H54 (cell line): Measurements from ENCODE around the gene A3GALT2.
A peak's percentile ranks its signal among the peaks of the same experiment; 100 is the strongest.

Experiments used
- DNase-seq: peaks from one replicate; pipeline ENCODE4 v3.0.0; 2011; ENCODE audit warnings: low spot score, mixed read lengths; ENCODE audit not compliant: insufficient read length
- FAIRE-seq: peaks from 3 replicates; lab custom pipeline; 2011; peaks lifted over from hg19 to GRCh38; lab: Jason Lieb, UNC
- POLR2A ChIP-seq: IDR thresholded peaks from 2 replicates; pipeline ENCODE4 v1.6.1; 2011; ENCODE audit warnings: low read depth, mild to moderate bottlenecking, low read length

A3GALT2 gene

DNA sequence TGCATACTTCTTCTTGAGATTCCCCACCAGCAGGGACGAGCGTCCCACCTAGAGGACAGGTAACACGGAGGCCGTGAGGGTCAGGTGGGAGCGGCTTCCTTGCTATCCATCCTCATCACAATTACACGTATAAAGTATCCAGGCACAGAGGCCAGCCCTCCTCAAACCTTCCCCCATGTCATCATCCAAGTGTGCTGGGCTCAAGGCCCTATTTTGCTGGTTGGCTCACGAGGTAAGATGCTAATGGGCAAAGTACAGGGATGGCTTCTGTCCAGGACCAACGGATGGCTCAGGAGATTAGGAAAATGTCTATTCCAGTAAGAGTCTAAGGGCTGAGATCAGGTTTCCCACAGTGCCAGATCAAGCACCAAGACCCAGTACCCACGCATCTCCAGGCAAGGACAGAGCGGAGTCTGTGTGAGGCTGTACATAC, 11.5 kb upstream of the A3GALT2 start:
- TF ChIP-seq POLR2A, result no peak
- DNase-seq, result no peak

DNA sequence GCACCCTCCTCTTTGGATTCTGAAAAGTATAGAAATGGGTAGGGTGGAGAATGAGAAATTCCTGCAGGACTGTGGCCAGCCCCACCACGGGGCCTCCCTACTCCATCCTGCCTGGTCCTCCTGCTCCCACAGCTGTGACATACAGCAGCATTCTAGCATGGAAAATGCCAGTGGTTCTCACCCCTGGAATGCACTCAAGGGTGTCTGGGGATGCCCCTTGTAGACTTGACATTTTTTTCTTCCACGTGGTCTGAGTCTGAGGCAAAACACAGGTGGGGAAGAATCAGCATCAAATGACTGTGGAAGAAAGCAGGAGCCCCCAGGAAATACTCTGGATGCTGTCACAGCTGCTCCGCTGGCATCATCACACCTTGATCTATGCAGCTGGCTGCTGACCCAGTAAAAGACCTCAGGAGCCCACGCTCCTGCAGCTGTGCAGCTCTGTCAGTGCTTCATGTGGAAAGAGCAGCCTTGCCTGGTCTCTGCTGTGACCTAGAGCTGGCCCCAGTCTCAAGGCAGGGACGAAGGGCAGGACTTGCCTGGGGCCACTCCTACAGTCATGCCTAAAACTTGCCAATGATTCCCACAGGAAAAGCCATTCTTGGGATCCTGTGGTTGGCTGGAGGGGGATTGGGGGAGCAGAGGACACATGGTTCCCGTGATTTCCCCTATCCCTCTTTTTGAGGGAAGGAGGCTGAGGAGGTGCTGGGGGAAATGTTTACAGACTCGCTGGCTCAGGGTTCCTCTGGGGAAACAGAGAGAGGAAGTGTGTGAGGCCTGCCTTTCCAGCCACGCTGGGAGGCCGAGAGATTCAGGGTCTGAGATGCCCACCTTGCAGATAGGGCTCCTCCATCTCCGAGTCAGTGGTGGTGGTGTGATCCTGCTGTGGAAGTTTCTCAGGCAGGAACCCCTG, 10.8 kb upstream of the A3GALT2 start:
- DNase-seq (no peak), FAIRE-seq (no peak)

More for the DNA sequence above, 11.5 kb upstream of the A3GALT2 start:
- FAIRE-seq, result no peak

DNA sequence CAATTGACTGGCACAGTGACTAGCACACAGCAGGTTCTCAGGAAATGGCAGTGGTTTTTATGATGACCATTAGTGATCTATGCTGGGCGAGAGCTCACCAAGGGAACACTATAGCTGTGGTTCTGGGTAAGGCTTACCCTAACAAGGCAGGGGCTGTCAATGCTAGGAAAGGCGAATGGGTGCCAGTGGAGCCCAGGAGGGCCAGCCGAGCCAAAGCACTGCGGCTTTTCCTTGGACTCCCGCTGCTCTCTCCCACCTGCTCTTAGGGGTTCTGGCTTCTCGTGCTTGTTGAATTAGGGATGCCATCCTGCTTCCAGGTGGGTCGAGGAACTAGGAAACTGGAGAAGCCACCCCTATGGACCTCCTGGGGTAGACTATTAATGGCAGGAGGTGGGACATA, 10.0 kb upstream of the A3GALT2 start:
- FAIRE-seq (no peak), DNase-seq (no peak)
- no peak for TF ChIP-seq POLR2A

More for the DNA sequence above, 10.8 kb upstream of the A3GALT2 start:
- no peak for TF ChIP-seq POLR2A

DNA sequence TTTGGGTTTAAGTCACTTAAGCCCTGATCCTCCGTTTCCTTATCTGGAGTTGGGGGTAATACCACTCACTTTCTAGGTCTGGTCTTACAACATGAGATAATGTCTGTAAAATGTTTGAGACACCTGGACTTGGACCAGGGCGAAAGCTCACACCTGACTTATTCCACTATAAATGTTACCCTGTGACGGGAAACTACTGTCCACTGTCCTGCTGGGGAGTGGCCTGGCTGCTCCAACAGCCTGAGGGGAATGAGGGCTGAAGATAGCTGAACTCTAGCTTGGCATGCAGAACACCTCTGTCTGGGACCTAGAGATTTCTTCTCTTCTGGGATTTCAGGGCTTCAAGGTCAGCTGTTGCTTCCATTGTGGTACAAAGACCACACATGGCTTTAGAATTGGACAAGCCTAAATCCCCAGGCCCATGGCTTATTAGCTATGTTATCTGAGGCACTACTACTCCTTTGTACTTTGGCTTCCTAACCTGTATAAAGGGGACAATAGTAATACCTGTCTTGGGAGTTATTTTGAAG, 9.5 kb upstream of the A3GALT2 start:
- FAIRE-seq, result no peak

DNA sequence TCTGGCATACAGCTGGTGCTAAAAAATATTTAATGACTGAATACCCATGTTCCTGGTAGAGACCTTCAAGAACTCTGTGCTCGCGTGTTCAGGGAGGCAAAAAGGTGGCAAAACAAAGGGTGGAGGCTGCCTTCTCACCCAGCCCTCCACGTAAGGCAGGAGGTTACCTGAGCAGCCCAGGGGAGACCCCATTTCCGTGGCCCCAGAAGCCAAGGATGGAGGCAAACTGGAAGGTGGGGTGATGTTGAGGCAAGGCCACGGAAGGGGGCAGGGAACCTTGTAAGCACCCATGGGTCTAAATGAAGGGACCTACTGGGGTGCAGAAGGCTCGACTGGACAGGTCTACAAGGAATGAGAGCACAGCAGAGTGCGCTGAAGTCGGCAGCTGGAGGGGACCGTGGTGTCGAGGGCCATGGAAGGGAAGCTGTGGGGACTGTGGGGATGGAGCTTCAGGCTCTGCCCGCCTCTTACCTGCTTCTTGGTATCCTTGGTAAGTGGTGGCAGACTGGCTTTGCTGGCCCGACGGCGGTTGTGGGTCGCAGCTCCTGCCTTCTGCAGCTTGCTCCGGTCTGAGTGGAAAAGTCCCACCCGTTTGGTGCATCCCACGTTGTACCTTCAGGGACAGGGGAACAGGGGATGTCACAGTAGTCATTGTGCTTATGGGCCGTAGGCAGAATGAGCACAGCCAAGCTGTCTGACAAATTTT, 8.9 kb upstream of the A3GALT2 start:
- FAIRE-seq (no peak), DNase-seq (no peak)
- no peak for TF ChIP-seq POLR2A

More for the DNA sequence above, 9.5 kb upstream of the A3GALT2 start:
- no peak for TF ChIP-seq POLR2A
- no peak for DNase-seq

DNA sequence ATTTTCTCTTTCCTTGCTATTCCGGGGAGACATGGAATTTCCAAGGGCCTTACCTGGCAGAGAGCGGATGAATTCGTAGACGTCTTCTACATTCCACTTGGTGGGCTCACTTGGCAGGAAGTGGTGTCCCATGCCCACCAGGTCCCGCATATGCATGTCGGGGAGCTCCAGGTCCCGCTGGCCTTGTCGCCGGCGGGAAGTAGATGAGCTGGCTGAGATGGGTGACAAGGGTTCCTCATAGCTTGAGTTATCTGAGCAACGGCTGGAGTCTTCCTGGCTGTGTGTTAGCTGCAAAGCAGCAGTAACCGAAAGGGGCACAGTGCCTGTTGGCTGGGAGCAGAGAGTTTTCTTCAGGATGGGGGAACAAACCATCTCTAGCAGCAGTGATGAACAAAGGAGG, 7.9 kb upstream of the A3GALT2 start:
- DNase-seq, result no peak
- no peak for TF ChIP-seq POLR2A
- no peak for FAIRE-seq

DNA sequence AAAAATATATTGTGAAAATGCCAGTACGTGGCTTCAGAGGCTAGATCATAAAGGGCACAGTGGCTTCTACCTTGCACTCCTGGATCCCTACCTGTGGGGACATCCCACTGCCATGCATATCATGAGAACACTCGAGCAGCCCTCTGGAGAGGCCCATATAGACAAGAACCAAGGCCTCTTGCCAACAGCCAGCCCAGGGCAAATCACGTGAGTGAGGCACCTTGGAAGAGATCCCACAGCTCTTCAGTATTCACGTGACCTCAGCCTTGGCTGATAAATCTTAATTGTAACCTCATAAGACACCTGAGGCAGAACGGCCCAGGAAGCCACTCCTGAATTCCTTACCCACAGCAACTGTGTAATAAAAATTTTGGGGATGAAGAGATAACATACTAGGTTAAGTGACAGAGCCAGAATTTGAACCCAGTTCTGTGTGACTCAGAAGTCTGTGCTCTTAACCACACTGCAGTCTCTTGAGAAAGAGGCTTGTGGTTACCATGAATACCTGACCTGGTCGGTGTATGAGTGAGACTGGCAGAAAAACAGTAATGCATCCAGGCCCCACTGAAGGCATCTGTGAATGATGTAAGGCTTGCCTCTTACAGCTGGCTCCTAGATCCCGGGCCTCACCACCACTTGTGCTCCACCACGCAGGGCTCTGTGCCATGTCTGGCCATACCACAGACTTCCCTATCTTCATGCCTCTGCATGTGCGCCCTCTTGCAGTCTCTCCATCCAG, 6.9 kb upstream of the A3GALT2 start:
- peak; percentile 74 for DNase-seq
- TF ChIP-seq POLR2A, result no peak
- FAIRE-seq, result peak; percentile 60

DNA sequence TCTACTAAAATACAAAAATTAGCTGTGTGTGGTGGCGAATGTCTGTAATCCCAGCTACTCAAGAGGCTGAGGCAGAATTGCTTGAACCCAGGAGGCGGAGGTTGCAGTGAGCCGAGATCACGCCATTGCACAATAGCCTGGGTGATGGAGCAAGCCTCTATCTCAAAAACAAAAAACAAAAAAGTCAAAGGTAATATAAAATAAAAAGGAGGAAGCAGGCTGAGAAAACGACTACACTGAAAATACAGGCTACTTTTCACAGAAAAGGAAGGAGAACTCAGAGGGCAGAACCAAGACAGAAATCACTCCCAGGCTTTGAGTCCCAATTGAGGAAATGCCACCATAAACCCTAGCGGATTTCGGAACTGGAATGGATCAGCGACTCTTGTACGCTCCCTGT, 5.9 kb upstream of the A3GALT2 start:
- DNase-seq (no peak), FAIRE-seq (no peak)
- no peak for TF ChIP-seq POLR2A

DNA sequence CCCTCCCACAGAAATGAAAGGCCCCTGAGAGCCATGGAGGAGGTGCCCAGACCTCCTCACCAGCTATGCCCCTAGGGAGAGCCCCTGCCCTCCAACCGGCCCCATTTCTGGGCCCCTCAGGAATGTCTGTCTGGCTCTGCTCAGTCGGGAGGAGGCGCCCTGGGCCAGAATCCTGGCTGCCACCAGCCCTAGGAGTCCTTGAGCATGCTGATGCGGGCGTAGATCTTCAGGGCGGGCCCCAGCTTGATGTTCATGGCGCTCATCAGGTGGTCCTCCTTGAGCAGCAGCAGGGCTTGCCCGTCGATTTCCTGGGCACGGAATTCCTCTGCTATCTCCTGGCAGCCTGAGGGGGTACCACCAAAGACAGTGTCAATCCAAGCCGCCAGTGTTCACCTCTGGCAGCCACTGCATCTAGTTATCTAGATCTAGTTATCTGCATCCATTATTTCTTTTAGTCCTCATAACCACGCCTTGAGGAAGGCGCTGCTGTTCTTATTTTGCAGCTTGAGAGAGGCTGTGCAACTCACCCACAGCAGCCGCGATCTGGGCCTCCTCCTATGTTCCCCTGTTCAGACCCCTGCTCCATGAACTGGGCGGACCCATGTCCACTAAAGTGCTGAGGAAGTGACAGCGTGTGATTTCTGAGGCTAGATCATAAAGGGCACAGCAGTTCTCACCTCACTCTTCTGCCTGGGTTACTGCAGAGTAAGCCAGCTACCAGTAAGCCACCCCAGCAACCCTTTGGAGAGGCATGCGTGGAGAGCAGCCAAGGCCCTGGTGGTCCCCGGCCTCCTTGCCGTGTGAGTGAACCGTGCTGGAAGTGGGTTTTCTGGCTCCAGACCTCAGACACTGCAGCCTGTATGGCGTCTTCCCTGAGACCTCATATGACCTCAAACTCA, 4.0 kb upstream of the A3GALT2 start:
- DNase-seq (no peak), FAIRE-seq (no peak)
- TF ChIP-seq POLR2A, result no peak

DNA sequence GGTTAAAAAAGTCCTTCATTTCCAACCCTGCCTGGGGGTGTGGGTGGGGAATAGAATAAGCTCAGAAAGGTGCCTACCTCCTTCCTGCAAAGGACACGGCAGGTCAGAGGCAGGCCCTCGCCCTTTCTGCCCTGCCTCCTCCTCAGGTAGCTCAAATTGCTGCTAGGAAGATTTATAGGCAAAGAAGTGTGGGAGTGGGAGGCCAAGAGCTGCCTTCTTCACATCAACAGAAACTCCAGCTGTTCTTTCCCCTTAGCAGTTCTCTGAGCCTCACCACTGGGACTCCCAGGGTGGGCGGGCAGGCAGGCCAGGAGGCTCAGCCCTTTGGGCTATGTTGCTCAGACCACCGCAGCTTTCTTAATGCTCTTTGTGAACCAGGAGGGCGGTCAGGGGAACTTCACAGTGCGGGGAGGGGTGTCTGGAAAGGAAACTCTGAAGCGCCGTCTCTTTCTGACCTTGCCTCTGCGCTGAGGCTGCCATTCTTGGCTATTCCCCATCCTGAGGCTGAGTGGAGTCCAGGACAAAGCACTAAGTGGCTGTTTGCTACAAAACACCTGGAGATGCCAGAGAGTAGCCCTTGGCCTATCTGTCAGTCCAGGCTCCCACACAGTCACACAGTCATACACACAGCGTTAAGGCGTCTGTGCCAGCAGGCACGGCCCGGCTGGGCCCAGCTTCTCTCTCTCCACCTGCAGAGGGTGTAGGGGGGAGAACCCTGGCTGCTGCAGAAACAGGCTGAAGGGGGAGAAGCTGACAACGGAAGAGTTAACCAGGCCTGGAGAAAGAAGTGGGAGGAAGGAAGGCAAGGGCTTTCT, 3.0 kb upstream of the A3GALT2 start:
- no peak for TF ChIP-seq POLR2A
- no peak for DNase-seq
- FAIRE-seq, result no peak

DNA sequence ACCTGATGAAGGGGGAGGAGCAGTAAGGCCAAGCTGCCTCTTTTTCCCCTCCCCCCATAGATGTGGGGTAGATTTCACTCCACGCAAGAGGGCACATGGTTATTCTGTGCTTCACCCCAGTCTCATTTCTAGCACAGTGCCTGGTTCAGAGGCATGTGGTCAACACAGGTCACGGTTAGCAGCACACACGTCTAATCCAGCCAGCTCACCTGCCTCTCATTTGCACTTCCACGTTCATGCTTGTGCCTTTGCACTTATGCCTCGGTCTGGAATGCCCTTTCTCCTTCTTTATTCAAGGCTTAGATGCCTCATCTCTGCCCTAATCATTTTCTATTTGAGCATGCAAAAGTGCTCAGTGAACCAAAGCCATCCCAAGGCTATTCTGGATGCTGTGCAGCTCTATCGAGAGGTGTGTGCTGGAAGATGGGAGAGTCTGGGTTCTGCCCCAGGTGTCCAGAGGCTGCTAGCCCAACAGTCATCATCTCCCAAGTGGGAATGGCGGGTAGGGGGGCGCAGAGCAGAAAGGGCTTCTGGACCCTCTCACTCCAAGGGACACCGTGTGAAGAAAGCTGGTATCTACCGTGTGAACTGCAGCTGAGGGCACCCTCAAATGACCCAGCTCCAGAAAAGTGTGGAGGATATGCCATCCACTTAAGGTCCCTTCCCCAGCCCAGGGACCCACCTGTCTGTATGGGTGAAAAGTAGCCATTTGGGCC, 2.1 kb upstream of the A3GALT2 start:
- FAIRE-seq (no peak), DNase-seq (no peak)
- no peak for TF ChIP-seq POLR2A
